ENCODE measurements around the gene DNAH3.

DNA sequence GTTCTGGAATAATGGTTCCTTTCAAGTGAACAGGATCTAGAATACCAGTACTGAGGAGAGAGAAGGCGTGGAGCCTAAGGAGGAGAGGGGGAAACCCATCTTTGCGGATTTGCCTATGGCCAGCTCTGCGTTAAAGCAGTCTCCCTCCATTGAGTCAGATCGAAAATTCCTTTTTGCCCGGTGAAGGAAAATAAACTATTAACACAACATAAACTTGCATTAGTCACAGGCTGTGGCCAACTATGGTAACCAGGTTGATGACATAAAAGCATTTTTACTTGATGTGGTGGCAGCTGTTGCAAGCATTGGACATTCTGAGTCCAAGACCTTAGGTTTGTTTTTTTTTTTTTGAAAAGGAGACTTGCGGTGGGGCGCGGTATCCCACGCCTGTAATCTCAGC lies 16.7 kb upstream of the DNAH3 start:
- TF ChIP-seq, protein P1, sequence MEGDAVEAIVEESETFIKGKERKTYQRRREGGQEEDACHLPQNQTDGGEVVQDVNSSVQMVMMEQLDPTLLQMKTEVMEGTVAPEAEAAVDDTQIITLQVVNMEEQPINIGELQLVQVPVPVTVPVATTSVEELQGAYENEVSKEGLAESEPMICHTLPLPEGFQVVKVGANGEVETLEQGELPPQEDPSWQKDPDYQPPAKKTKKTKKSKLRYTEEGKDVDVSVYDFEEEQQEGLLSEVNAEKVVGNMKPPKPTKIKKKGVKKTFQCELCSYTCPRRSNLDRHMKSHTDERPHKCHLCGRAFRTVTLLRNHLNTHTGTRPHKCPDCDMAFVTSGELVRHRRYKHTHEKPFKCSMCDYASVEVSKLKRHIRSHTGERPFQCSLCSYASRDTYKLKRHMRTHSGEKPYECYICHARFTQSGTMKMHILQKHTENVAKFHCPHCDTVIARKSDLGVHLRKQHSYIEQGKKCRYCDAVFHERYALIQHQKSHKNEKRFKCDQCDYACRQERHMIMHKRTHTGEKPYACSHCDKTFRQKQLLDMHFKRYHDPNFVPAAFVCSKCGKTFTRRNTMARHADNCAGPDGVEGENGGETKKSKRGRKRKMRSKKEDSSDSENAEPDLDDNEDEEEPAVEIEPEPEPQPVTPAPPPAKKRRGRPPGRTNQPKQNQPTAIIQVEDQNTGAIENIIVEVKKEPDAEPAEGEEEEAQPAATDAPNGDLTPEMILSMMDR (conservative IDR thresholded peaks at IDR 0.05; ENCODE audit: low read length): no peak
- no peak for TF ChIP-seq EZH2phosphoT487 (IDR thresholded peaks at IDR 0.05; ENCODE audit: borderline replicate concordance)

Data from Loucy (cell line).